Smooth muscle cell (in vitro differentiated cells): ENCODE measurements around the gene GNRHR. TPM values are rescaled to one million over a fixed set of nuclear protein-coding genes. Genes with fewer than 3 reads are reported as not detected.

Experiments
- DNase-seq: peaks from one replicate; lab custom pipeline; 2025; ENCODE audit not compliant: unreplicated experiment; lab: John Stamatoyannopoulos, UW
- H2AFZ ChIP-seq: fragments of 200-600 bp; sonication (generic); 2 replicates; pipeline ENCODE4 v1.6.0; 2016; ENCODE audit warnings: antibody characterized with exemption, low read depth, mild to moderate bottlenecking
- H3F3A ChIP-seq: fragments of 200-600 bp; sonication (generic); 2 replicates; pipeline ENCODE4 v1.6.0; 2017; ENCODE audit warnings: antibody characterized with exemption, low read depth
- H3K27ac ChIP-seq: fragments of 200-600 bp; sonication (generic); 2 replicates; pipeline ENCODE4 v1.5.1; 2016; ENCODE audit warnings: low read depth, mild to moderate bottlenecking
- H3K27me3 ChIP-seq: fragments of 200-600 bp; sonication (generic); 2 replicates; pipeline ENCODE4 v1.6.1; 2016; ENCODE audit warnings: low read depth, mild to moderate bottlenecking
- H3K36me3 ChIP-seq: fragments of 200-600 bp; sonication (generic); 2 replicates; pipeline ENCODE4 v1.5.1; 2016; ENCODE audit warnings: low read depth
- H3K4me1 ChIP-seq: fragments of 200-600 bp; sonication (generic); 2 replicates; pipeline ENCODE4 v1.5.1; 2016; ENCODE audit warnings: low read depth
- H3K4me2 ChIP-seq: fragments of 200-600 bp; sonication (generic); 2 replicates; pipeline ENCODE4 v1.6.0; 2016; ENCODE audit warnings: mild to moderate bottlenecking
- H3K4me3 ChIP-seq: fragments of 200-600 bp; sonication (generic); 2 replicates; pipeline ENCODE4 v1.5.1; 2016; ENCODE audit warnings: mild to moderate bottlenecking
- H3K79me2 ChIP-seq: fragments of 200-600 bp; sonication (generic); 2 replicates; pipeline ENCODE4 v1.6.0; 2016; ENCODE audit warnings: low read depth, mild to moderate bottlenecking
- H3K9ac ChIP-seq: fragments of 200-600 bp; sonication (generic); 2 replicates; pipeline ENCODE4 v1.6.0; 2016; ENCODE audit warnings: low read depth
- H3K9me3 ChIP-seq: fragments of 200-600 bp; sonication (generic); replicated peaks from 2 replicates; pipeline ENCODE4 v1.5.1; 2016; ENCODE audit warnings: low read depth
- H4K20me1 ChIP-seq: fragments of 200-600 bp; sonication (generic); 2 replicates; pipeline ENCODE4 v1.6.0; 2016; ENCODE audit warnings: low read depth
- CTCF ChIP-seq: fragments of 200-600 bp; sonication (generic); IDR thresholded peaks from 2 replicates; pipeline ENCODE4 v1.5.1; 2017; ENCODE audit warnings: borderline replicate concordance, mild to moderate bottlenecking, antibody characterized with exemption; ENCODE audit not compliant: insufficient read depth, poor library complexity, severe bottlenecking
- WGBS: methylation state at CpG from one replicate; pipeline ENCODE4 v1.1.7; 2016; ENCODE audit warnings: low lambda C conversion rate; 5-methylcytosine and 5-hydroxymethylcytosine counted together
- polyA plus RNA-seq: library from polyadenylated mRNA; unstranded; fragments of >200 nt; fragmentation: Nextera tagmentation; extraction: Ambion mirVana; gene quantifications from 2 replicates; pipeline ENCODE4 v1.2.1, GENCODE V29; 2016
- total RNA-seq: library from RNA; depleted of rRNA; stranded (reverse); fragments of >200 nt; gene quantifications from 2 replicates; pipeline ENCODE4 v1.2.3, GENCODE V29; 2014

GNRHR gene
- total and polyA plus RNA-seq, 2 experiments from 2014 or later, result 0.27 TPM; not detected in 1

DNA sequence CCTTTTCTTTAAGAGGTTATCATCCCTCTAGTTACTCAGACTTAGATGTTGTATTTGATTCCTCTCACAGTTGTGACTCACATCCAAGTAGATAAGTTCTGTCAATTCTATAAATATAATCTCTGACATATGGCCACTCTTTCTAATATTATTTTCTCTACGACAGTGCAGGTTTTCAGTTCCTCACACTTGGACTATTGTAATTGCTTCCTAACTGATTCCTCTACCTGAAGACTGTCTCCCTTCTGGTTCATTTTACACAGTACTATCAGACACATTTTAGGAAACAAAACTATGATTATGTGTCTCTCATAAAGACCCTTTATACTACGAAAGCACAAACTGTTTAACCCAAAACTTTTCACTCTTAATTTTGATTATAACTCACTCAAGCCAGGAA, 31.3 kb upstream of the GNRHR start:
- no peaks in the 10 kb centered on the region for H3K9me3 ChIP-seq
- no peak overlapping the region for H3K4me2 ChIP-seq
- H3K27me3 ChIP-seq, result no peaks in the 10 kb centered on the region
- no peak overlapping the region for H2AFZ ChIP-seq
- no peak overlapping the region for H3K27ac ChIP-seq
- no peaks in the 10 kb centered on the region for H3K36me3 ChIP-seq
- H3K9ac ChIP-seq, result no peak overlapping the region
- H3F3A ChIP-seq, result no peaks in the 10 kb centered on the region
- H3K4me3 ChIP-seq, result no peak overlapping the region
- no peak for DNase-seq
- H3K4me1 ChIP-seq, result no peaks in the 10 kb centered on the region
- WGBS, result 83% methylated on average over 2 of the region's 2 CpGs
- no peak for TF ChIP-seq CTCF
- H4K20me1 ChIP-seq, result no peaks in the 10 kb centered on the region
- no peaks in the 10 kb centered on the region for H3K79me2 ChIP-seq

DNA sequence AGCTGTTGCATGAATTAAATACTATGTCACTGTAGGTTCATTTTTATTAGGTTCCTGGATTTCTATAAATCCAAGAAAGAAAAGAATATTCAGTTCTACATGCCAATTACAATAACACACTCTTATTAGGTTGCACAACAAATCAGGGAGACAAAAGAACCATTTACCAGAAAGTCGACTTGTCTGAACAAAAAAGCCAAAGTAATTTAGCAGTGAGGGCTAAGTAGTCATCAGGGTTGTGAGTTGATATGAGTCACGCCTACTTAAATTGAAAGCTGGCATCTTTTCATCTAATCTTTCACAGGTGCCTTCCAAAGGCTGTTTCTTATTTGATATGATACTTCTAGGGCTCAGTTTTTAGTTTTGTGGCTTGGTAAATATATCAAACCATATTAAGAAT, 25.4 kb upstream of the GNRHR start:
- no peak overlapping the region for H3K4me2 ChIP-seq
- no peaks in the 10 kb centered on the region for H3K79me2 ChIP-seq
- H3K9me3 ChIP-seq, result no peaks in the 10 kb centered on the region
- no peaks in the 10 kb centered on the region for H4K20me1 ChIP-seq
- H3K27me3 ChIP-seq, result no peaks in the 10 kb centered on the region
- no peaks in the 10 kb centered on the region for H3K36me3 ChIP-seq
- no peaks in the 10 kb centered on the region for H3F3A ChIP-seq
- H3K4me1 ChIP-seq, result no peaks in the 10 kb centered on the region
- no peak overlapping the region for H2AFZ ChIP-seq
- no peak overlapping the region for H3K4me3 ChIP-seq
- no peak overlapping the region for H3K9ac ChIP-seq
- no peak for DNase-seq
- 83% methylated on average over 2 of the region's 2 CpGs for WGBS
- TF ChIP-seq CTCF, result no peak
- H3K27ac ChIP-seq, result no peak overlapping the region

DNA sequence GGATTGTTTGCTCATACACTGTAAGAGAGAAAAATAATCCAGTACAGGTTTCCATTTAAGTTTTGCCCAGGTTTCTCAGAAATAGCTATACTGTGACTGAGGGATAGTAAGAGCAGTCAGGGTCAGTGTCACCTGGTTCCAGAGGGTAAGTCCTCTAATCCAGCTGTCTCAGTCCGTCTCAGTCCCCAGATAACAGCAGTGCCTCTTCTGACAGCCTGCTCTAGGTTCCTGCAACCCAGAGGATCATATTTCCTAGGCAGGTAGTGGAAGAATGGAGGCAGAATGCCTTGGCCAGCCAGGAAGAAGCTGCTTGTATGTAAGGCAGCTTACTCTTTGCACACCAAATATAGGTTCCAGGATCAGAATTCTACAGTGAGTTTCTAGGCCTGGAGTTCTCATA, 22.6 kb upstream of the GNRHR start:
- Histone ChIP-seq H3K9ac (no peak overlapping the region), H3K9me3 (no peaks in the 10 kb centered on the region), H3K4me1 (no peaks in the 10 kb centered on the region), H3K36me3 (no peaks in the 10 kb centered on the region), H3K27me3 (no peaks in the 10 kb centered on the region), H3K4me3 (no peak overlapping the region), H3K27ac (no peak overlapping the region), H2AFZ (no peak overlapping the region), H3K79me2 (no peaks in the 10 kb centered on the region), H4K20me1 (no peaks in the 10 kb centered on the region), H3F3A (no peaks in the 10 kb centered on the region), H3K4me2 (no peak overlapping the region)
- no peak for TF ChIP-seq CTCF
- 53% methylated on average over 1 of the region's 1 CpG for WGBS
- no peak for DNase-seq

DNA sequence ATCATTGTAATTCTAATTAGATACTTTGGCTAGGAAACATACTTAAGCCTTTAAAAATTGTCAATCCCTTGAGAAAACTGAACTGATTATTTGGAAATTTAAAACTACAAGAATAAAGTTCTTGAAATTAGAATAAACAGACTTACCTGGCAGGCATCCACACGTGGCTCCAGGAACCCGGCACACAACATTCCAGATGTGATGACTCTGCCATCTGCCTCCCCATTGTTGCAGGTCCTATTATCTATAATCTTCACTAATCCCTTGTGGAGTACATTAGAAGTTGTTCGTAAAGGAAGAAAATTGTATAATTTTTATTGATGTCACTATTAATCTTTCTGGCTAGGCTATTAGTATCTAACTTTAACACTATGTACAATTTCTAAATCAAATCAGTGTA, 16.2 kb upstream of the GNRHR start:
- H3K9ac ChIP-seq, result no peak overlapping the region
- H3K4me3 ChIP-seq, result no peak overlapping the region
- H3K4me1 ChIP-seq, result no peaks in the 10 kb centered on the region
- no peaks in the 10 kb centered on the region for H3K79me2 ChIP-seq
- H4K20me1 ChIP-seq, result no peaks in the 10 kb centered on the region
- H3K9me3 ChIP-seq, result no peaks in the 10 kb centered on the region
- H3K36me3 ChIP-seq, result no peaks in the 10 kb centered on the region
- no peak overlapping the region for H2AFZ ChIP-seq
- H3K27me3 ChIP-seq, result no peaks in the 10 kb centered on the region
- no peak overlapping the region for H3K4me2 ChIP-seq
- WGBS, result 55% methylated on average over 3 of the region's 3 CpGs
- H3K27ac ChIP-seq, result peak overlapping the region; percentile 71
- no peaks in the 10 kb centered on the region for H3F3A ChIP-seq
- no peak for TF ChIP-seq CTCF
- DNase-seq, result no peak
